RWPE1 (cell line): ENCODE results near the gene TTC22.

ENCODE experiments used
- CTCF ChIA-PET: fragments of 350-600 bp; sonication (Branson Sonifier 250); formaldehyde crosslinking; extraction: SDS; loops from one replicate; lab custom pipeline; 2021; lab: Yijun Ruan, JAX
- POLR2A ChIA-PET: fragments of 400-600 bp; formaldehyde crosslinking; extraction: SDS; loops from one replicate; lab custom pipeline; 2020; ENCODE audit warnings: antibody characterized with exemption; ENCODE audit not compliant: low non-redundant PET; lab: Yijun Ruan, JAX
- DNase-seq: peaks from one replicate; pipeline ENCODE4 v3.0.0; 2012; ENCODE audit warnings: low spot score
- H3K27ac ChIP-seq: fragments of 450-650 bp; 2 replicates; pipeline ENCODE4 v1.5.1; 2017
- CTCF ChIP-seq: fragments of 450-650 bp; conservative IDR thresholded peaks from 2 replicates; pipeline ENCODE4 v1.5.1; 2017; ENCODE audit warnings: low read depth, mild to moderate bottlenecking

TTC22 gene

GRCh38 chr1:54798769-54799641 lies 2.1 kb downstream of the TTC22 start:
- ChIA-PET CTCF (no interaction called here), POLR2A (no interaction called here)

GRCh38 chr1:54798206-54798605 lies 2.9 kb downstream of the TTC22 start:
- TF ChIP-seq CTCF, result no peak
- DNase-seq, result no peak
- no peak overlapping the region for H3K27ac ChIP-seq
- POLR2A ChIA-PET, result no interaction called here
- CTCF ChIA-PET, result no interaction called here

More at GRCh38 chr1:54798769-54799641, 2.1 kb downstream of the TTC22 start:
- peak; percentile 49 for DNase-seq
- peak overlapping the region; percentile 33 for H3K27ac ChIP-seq
- no peak for TF ChIP-seq CTCF

- no peak for TF ChIP-seq CTCF
- POLR2A ChIA-PET, result no interaction called here
- CTCF ChIA-PET, result no interaction called here
- no peak for DNase-seq
- H3K27ac ChIP-seq, result no peak overlapping the region
These were observed 4.2 kb downstream of the TTC22 start for GRCh38 chr1:54796902-54797301.

- POLR2A ChIA-PET, result no interaction called here
These were observed 5.2 kb downstream of the TTC22 start for GRCh38 chr1:54795841-54796468.

GRCh38 chr1:54795356-54795665 lies 5.8 kb downstream of the TTC22 start:
- CTCF ChIA-PET, result interaction anchor here (0.6 to 1.0 kb wide), 2 partner anchors 32 to 121 kb away, joined by 3 to 4 read pairs; no protein-coding TSS in a partner anchor
- POLR2A ChIA-PET, result no interaction called here
- no peak for DNase-seq
- no peak for TF ChIP-seq CTCF
- H3K27ac ChIP-seq, result 0 out of 2 replicates have a peak overlapping the region, but pooled peaks have one; percentile 30

More at GRCh38 chr1:54795841-54796468, 5.2 kb downstream of the TTC22 start:
- TF ChIP-seq CTCF, result no peak
- no peak overlapping the region for H3K27ac ChIP-seq
- DNase-seq, result no peak
- CTCF ChIA-PET, result interaction anchor here (1.0 kb wide), 1 partner anchor 122 kb away, joined by 4 read pairs; no protein-coding TSS in a partner anchor

GRCh38 chr1:54794451-54795355 lies 6.4 kb downstream of the TTC22 start:
- peak overlapping the region; percentile 30 for H3K27ac ChIP-seq
- no peak for DNase-seq
- ChIA-PET CTCF (interaction anchor here (0.6 to 1.0 kb wide), 3 partner anchors 32 to 282 kb away, joined by 3 to 5 read pairs (median 4); no protein-coding TSS in a partner anchor), POLR2A (interaction anchor here (0.6 kb wide), 1 partner anchor 227 kb away, joined by 15 read pairs; no protein-coding TSS in a partner anchor)
- TF ChIP-seq CTCF, result no peak
